HepG2 (cell line): ENCODE results near the gene NFKBIA. TPM values are rescaled to one million over a fixed set of nuclear protein-coding genes. Genes with fewer than 3 reads are reported as not detected.

Experiments used
- CCAR2 ChIP-seq: fragments of 200-400 bp; formaldehyde crosslinking; optimal IDR thresholded peaks from 2 replicates; pipeline ENCODE3; 2018; ENCODE audit warnings: low read depth, mild to moderate bottlenecking, low read length, moderate library complexity
- CSRNP1 ChIP-seq: sonication (generic); formaldehyde crosslinking; IDR thresholded peaks from 2 replicates; pipeline ENCODE4 v1.8.1; 2023; ENCODE audit warnings: mild to moderate bottlenecking, missing genetic modification reagents
- CTCF ChIP-seq: sonication (generic); formaldehyde crosslinking; IDR thresholded peaks from 2 replicates; pipeline ENCODE4 v1.5.0; 2020; ENCODE audit warnings: mild to moderate bottlenecking, missing genetic modification reagents, moderate library complexity
- FOXC1 ChIP-seq: sonication (generic); formaldehyde crosslinking; IDR thresholded peaks from 2 replicates; pipeline ENCODE4 v1.8.0; 2022; ENCODE audit warnings: mild to moderate bottlenecking, missing genetic modification reagents, borderline replicate concordance
- FOXJ3 ChIP-seq: sonication (generic); formaldehyde crosslinking; IDR thresholded peaks from 2 replicates; pipeline ENCODE4 v1.4.0; 2020; ENCODE audit warnings: missing genetic modification reagents, mild to moderate bottlenecking, borderline replicate concordance
- GABPB1 ChIP-seq: IDR thresholded peaks from 2 replicates; pipeline ENCODE4 v1.6.1; 2016; ENCODE audit warnings: mild to moderate bottlenecking, missing genetic modification reagents, moderate library complexity, missing compliant biosample characterization
- HMG20B ChIP-seq: conservative IDR thresholded peaks from 2 replicates; pipeline ENCODE4 v1.6.1; 2016; ENCODE audit warnings: missing genetic modification reagents, missing compliant biosample characterization
- HOXA3 ChIP-seq: sonication (generic); formaldehyde crosslinking; IDR thresholded peaks from 2 replicates; pipeline ENCODE4 v1.5.0; 2020; ENCODE audit warnings: missing genetic modification reagents
- KDM3A ChIP-seq: IDR thresholded peaks from 2 replicates; pipeline ENCODE4 v1.6.1; 2018; ENCODE audit warnings: low read depth, missing compliant biosample characterization
- MEIS2 ChIP-seq: sonication (generic); formaldehyde crosslinking; IDR thresholded peaks from 2 replicates; pipeline ENCODE4 v1.9.0; 2021; ENCODE audit warnings: mild to moderate bottlenecking, missing genetic modification reagents
- SALL2 ChIP-seq: sonication (generic); formaldehyde crosslinking; IDR thresholded peaks from 2 replicates; pipeline ENCODE4 v1.8.1; 2023; ENCODE audit warnings: mild to moderate bottlenecking, missing genetic modification reagents, inconsistent platforms
- SAP130 ChIP-seq: IDR thresholded peaks from 2 replicates; pipeline ENCODE4 v1.6.1; 2016; ENCODE audit warnings: low read depth
- SRSF1 ChIP-seq: fragments of 200-400 bp; formaldehyde crosslinking; optimal IDR thresholded peaks from 2 replicates; pipeline ENCODE3; 2017; ENCODE audit warnings: mild to moderate bottlenecking, low read depth, low read length, moderate library complexity
- TAF15 ChIP-seq: fragments of 200-400 bp; formaldehyde crosslinking; IDR thresholded peaks from one replicate; pipeline ENCODE4 v1.6.1; 2018; ENCODE audit warnings: mild to moderate bottlenecking, low read depth, low read length; ENCODE audit not compliant: poor library complexity, severe bottlenecking
- ZFP82 ChIP-seq: sonication (generic); formaldehyde crosslinking; IDR thresholded peaks from 2 replicates; pipeline ENCODE4 v1.5.1; 2020; ENCODE audit warnings: mild to moderate bottlenecking, missing genetic modification reagents, borderline replicate concordance
- ZNF124 ChIP-seq: sonication (generic); formaldehyde crosslinking; IDR thresholded peaks from 2 replicates; pipeline ENCODE4 v1.4.0; 2020; ENCODE audit warnings: missing genetic modification reagents
- ZNF367 ChIP-seq: sonication (generic); formaldehyde crosslinking; IDR thresholded peaks from 2 replicates; pipeline ENCODE4 v1.4.0; 2020; ENCODE audit warnings: missing genetic modification reagents, borderline replicate concordance
- ZNF543 ChIP-seq: sonication (generic); formaldehyde crosslinking; IDR thresholded peaks from 2 replicates; pipeline ENCODE4 v1.4.0; 2020; ENCODE audit warnings: mild to moderate bottlenecking, missing genetic modification reagents
- ZNF577 ChIP-seq: sonication (generic); formaldehyde crosslinking; IDR thresholded peaks from 2 replicates; pipeline ENCODE4 v1.4.0; 2020; ENCODE audit warnings: mild to moderate bottlenecking, low read depth, missing genetic modification reagents, borderline replicate concordance
- ZNF747 ChIP-seq: sonication (generic); formaldehyde crosslinking; IDR thresholded peaks from 2 replicates; pipeline ENCODE4 v1.8.1; 2023; ENCODE audit warnings: missing genetic modification reagents, mild to moderate bottlenecking, borderline replicate concordance
- ZNF75D ChIP-seq: sonication (generic); formaldehyde crosslinking; IDR thresholded peaks from 2 replicates; pipeline ENCODE4 v1.8.1; 2023; ENCODE audit warnings: missing genetic modification reagents, mild to moderate bottlenecking, borderline replicate concordance
- polyA plus RNA-seq, 8 experiments: library from polyadenylated mRNA; depleted of rRNA in 3 of 8; stranded (reverse) in 7 of 8; unstranded in 1 of 8; fragments of >200 nt; fragmentation: Illumina TruSeq in 4 of 8; extraction: Trizol in 4 of 8; gene quantifications; 2 replicates each; pipeline versions ENCODE4 v1.2.1 to v1.2.3, GENCODE V29; 2011 to 2016; ENCODE audit warnings: low read depth in 4 of 8, missing spikeins in 1 of 8, mixed read lengths in 1 of 8; ENCODE audit not compliant: insufficient read depth in 1 of 8
- total RNA-seq, 5 experiments: library from RNA; depleted of rRNA; stranded (reverse); fragments of >200 nt; fragmentation: Illumina TruSeq; extraction: Trizol; gene quantifications; 2 replicates each; pipeline ENCODE4 v1.2.3, GENCODE V29; 2016; ENCODE audit warnings: low read depth in 1 of 5
- TF ChIP-seq, protein P1 (sequence below): sonication (generic); formaldehyde crosslinking; IDR thresholded peaks from 2 replicates; pipeline ENCODE4 v1.9.0; 2022; ENCODE audit warnings: missing genetic modification reagents, mild to moderate bottlenecking, borderline replicate concordance
- TF ChIP-seq, protein P2 (sequence below): IDR thresholded peaks from 2 replicates; pipeline ENCODE4 v1.6.1; 2016; ENCODE audit warnings: missing compliant biosample characterization, missing genetic modification reagents, borderline replicate concordance

NFKBIA gene
- total and polyA plus RNA-seq, 2 of the 13 experiments (the other 11 are each of a cell fraction or from before 2014, with no cell fraction given) = 197 to 319 TPM

GRCh38 chr14:35400648-35401421 lies 3.7 kb downstream of the NFKBIA start (continued):
- peak; percentile 57; the same call in 1 of the 2 replicates for TF ChIP-seq FOXJ3 (CRISPR knock-in tag)
- TF ChIP-seq TAF15 = no peak
- TF ChIP-seq, protein P1, sequence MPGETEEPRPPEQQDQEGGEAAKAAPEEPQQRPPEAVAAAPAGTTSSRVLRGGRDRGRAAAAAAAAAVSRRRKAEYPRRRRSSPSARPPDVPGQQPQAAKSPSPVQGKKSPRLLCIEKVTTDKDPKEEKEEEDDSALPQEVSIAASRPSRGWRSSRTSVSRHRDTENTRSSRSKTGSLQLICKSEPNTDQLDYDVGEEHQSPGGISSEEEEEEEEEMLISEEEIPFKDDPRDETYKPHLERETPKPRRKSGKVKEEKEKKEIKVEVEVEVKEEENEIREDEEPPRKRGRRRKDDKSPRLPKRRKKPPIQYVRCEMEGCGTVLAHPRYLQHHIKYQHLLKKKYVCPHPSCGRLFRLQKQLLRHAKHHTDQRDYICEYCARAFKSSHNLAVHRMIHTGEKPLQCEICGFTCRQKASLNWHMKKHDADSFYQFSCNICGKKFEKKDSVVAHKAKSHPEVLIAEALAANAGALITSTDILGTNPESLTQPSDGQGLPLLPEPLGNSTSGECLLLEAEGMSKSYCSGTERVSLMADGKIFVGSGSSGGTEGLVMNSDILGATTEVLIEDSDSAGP = 0 out of 2 replicates have a peak, but pooled peaks have one; percentile 16
- TF ChIP-seq ZFP82 (CRISPR knock-in tag) = no peak; the same call in 1 of the 2 replicates
- TF ChIP-seq, protein P2, sequence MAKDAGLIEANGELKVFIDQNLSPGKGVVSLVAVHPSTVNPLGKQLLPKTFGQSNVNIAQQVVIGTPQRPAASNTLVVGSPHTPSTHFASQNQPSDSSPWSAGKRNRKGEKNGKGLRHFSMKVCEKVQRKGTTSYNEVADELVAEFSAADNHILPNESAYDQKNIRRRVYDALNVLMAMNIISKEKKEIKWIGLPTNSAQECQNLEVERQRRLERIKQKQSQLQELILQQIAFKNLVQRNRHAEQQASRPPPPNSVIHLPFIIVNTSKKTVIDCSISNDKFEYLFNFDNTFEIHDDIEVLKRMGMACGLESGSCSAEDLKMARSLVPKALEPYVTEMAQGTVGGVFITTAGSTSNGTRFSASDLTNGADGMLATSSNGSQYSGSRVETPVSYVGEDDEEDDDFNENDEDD = no peak
- TF ChIP-seq ZNF543 (CRISPR knock-in tag) = no peak
- peak; percentile 68; the same call in 1 of the 2 replicates for TF ChIP-seq ZNF747
- TF ChIP-seq FOXC1 = peak; percentile 78; the same call in 1 of the 2 replicates
- peak; percentile 8 for TF ChIP-seq CCAR2
- TF ChIP-seq HMG20B (CRISPR knock-in tag) = peak; percentile 61; the same call in 1 of the 2 replicates
- TF ChIP-seq CTCF (CRISPR knock-in tag) = no peak
- no peak for TF ChIP-seq CSRNP1 (CRISPR knock-in tag)
- TF ChIP-seq GABPB1 (CRISPR knock-in tag) = no peak; the same call in 1 of the 2 replicates
- no peak for TF ChIP-seq SALL2
- no peak for TF ChIP-seq ZNF75D (CRISPR knock-in tag)
- TF ChIP-seq ZNF577 (CRISPR knock-in tag) = no peak
- 0 out of 2 replicates have a peak, but pooled peaks have one; percentile 17 for TF ChIP-seq MEIS2 (CRISPR knock-in tag)
- TF ChIP-seq ZNF124 = 0 out of 2 replicates have a peak, but pooled peaks have one; percentile 16
- TF ChIP-seq HOXA3 (CRISPR knock-in tag) = peak; percentile 75
- peak; percentile 95 for TF ChIP-seq SAP130 (CRISPR knock-in tag)
- no peak for TF ChIP-seq KDM3A (CRISPR knock-in tag)
- no peak for TF ChIP-seq SRSF1
- TF ChIP-seq ZNF367 = no peak
